K562 (cell line): ENCODE data around the gene SLC4A5. TPM values are rescaled to one million over a fixed set of nuclear protein-coding genes. Genes with fewer than 3 reads are reported as not detected.

Experiments used
- ATAC-seq: fragments of 200-7000 bp; cut with Tn5 transposase; 3 replicates; pipeline ENCODE4 v1.9.1; 2020; ENCODE audit warnings: moderate library complexity
- BruUV-seq: library from RNA; stranded (reverse); fragments of 400-500 nt; replicated peaks from 2 replicates; lab custom pipeline; 2021; lab: Mats Ljungman, UMichigan
- CTCF ChIA-PET: fragments of 300-600 bp; formaldehyde crosslinking; extraction: SDS; loops from one replicate; lab custom pipeline; 2021; ENCODE audit warnings: low intra/inter-chr PET ratio; lab: Yijun Ruan, JAX
- POLR2A ChIA-PET: fragments of 300-600, 350-650 bp; sonication (Branson Sonifier 250); formaldehyde crosslinking; extraction: SDS; loops from one replicate; lab custom pipeline; 2021; ENCODE audit warnings: antibody characterized with exemption, inconsistent platforms; lab: Yijun Ruan, JAX
- DNase-seq, 4 experiments: peaks; one replicate each; pipeline versions ENCODE4 v3.0.0 to v3.0.0-alpha.2; 2011 to 2018; ENCODE audit warnings: low spot score in 3 of 4, mixed read lengths in 3 of 4; ENCODE audit errors: extremely low read depth in 1 of 4
- FAIRE-seq: peaks from 2 replicates; lab custom pipeline; 2011; peaks lifted over from hg19 to GRCh38; lab: Jason Lieb, UNC
- H2AFZ ChIP-seq: 2 replicates; pipeline ENCODE4 v1.6.0; 2011; ENCODE audit warnings: low read depth, low read length, control low read depth, inconsistent platforms
- H3K27ac ChIP-seq: fragments of 200-600 bp; 3 replicates; pipeline ENCODE4 v1.8.0; 2011; ENCODE audit warnings: low read depth, mild to moderate bottlenecking, control low read depth, inconsistent platforms, low read length, moderate library complexity, mixed read lengths; ENCODE audit errors: extremely low read depth
- H3K27me3 ChIP-seq, 2 experiments: fragments of 300-600 bp in 1 of 2; 2 replicates in 1 of 2; 3 replicates in 1 of 2; pipeline versions ENCODE4 v1.6.0 to v1.8.0; 2011; ENCODE audit warnings: inconsistent platforms in 2 of 2, low read length in 2 of 2, mild to moderate bottlenecking in 1 of 2, mixed read lengths in 1 of 2, moderate library complexity in 1 of 2; ENCODE audit not compliant: control insufficient read depth in 2 of 2, insufficient read depth in 2 of 2
- H3K36me3 ChIP-seq: fragments of 300-600 bp; 3 replicates; pipeline ENCODE4 v1.8.0; 2011; ENCODE audit warnings: mild to moderate bottlenecking, low read length, inconsistent platforms; ENCODE audit not compliant: control insufficient read depth, insufficient read depth
- H3K4me1 ChIP-seq, 2 experiments: fragments of 200-600 bp in 1 of 2; replicated peaks in 1 of 2; 2 replicates in 1 of 2; 3 replicates in 1 of 2; pipeline versions ENCODE4 v1.5.1 to v1.8.0; 2011; ENCODE audit warnings: inconsistent platforms in 2 of 2, low read length in 2 of 2, mild to moderate bottlenecking in 1 of 2, mixed read lengths in 1 of 2, moderate library complexity in 1 of 2; ENCODE audit not compliant: control insufficient read depth in 2 of 2, insufficient read depth in 2 of 2
- H3K4me2 ChIP-seq: 2 replicates; pipeline ENCODE4 v1.6.1; 2011; ENCODE audit warnings: low read length, control low read depth, inconsistent platforms, mixed read lengths; ENCODE audit not compliant: insufficient read depth
- H3K4me3 ChIP-seq: fragments of 200-600 bp; sonication (generic), shearing (Covaris generic); 2 replicates; pipeline ENCODE4 v1.5.1; 2016; ENCODE audit warnings: control low read depth, inconsistent platforms
- H3K79me2 ChIP-seq: fragments of 200-600 bp; 3 replicates; pipeline ENCODE4 v1.8.0; 2011; ENCODE audit warnings: low read length, inconsistent platforms; ENCODE audit not compliant: control insufficient read depth, insufficient read depth
- H3K9ac ChIP-seq, 2 experiments: 2 replicates each; pipeline versions ENCODE4 v1.6.0 to v1.6.1; 2011; ENCODE audit warnings: low read depth in 2 of 2, low read length in 2 of 2, control low read depth in 1 of 2, inconsistent platforms in 1 of 2, mild to moderate bottlenecking in 1 of 2, mixed read lengths in 1 of 2; ENCODE audit not compliant: insufficient read depth in 1 of 2
- H3K9me1 ChIP-seq: one replicate; pipeline ENCODE4 v1.6.0; 2011; ENCODE audit warnings: inconsistent platforms, mild to moderate bottlenecking, low read length, moderate library complexity; ENCODE audit not compliant: control insufficient read depth, insufficient read depth
- H3K9me3 ChIP-seq: replicated peaks from 2 replicates; pipeline ENCODE4 v1.5.1; 2011; ENCODE audit warnings: low read depth, low read length, inconsistent platforms; ENCODE audit not compliant: control insufficient read depth, insufficient read depth
- H4K20me1 ChIP-seq: replicated peaks from 2 replicates; pipeline ENCODE4 v1.6.1; 2011; ENCODE audit warnings: low read length, inconsistent platforms, mixed read lengths; ENCODE audit not compliant: control insufficient read depth, insufficient read depth
- BCOR ChIP-seq: fragments of 450-650 bp; IDR thresholded peaks from 2 replicates; pipeline ENCODE4 v1.6.1; 2016
- CBFB ChIP-seq: sonication (generic); formaldehyde crosslinking; IDR thresholded peaks from 2 replicates; pipeline ENCODE4 v1.4.0; 2020; ENCODE audit warnings: mild to moderate bottlenecking, missing genetic modification reagents
- CBX5 ChIP-seq: IDR thresholded peaks from 2 replicates; pipeline ENCODE4 v1.6.1; 2014; ENCODE audit warnings: low read depth, borderline replicate concordance
- CHD2 ChIP-seq: IDR thresholded peaks from 2 replicates; pipeline ENCODE4 v1.6.1; 2011; ENCODE audit warnings: low read depth, low read length
- CREB1 ChIP-seq, 2 experiments: sonication (generic) in 1 of 2; formaldehyde crosslinking in 1 of 2; IDR thresholded peaks; 2 replicates each; pipeline versions ENCODE4 v1.6.1 to v1.8.0; 2012 to 2022; ENCODE audit warnings: inconsistent platforms in 1 of 2, mild to moderate bottlenecking in 1 of 2, missing genetic modification reagents in 1 of 2, moderate library complexity in 1 of 2
- CREM ChIP-seq: IDR thresholded peaks from 2 replicates; pipeline ENCODE4 v1.6.1; 2014; ENCODE audit warnings: antibody characterized with exemption, low read depth
- CTCF ChIP-seq, 3 experiments: IDR thresholded peaks in 2 of 3; conservative IDR thresholded peaks in 1 of 3; 2 replicates each; pipeline ENCODE4 v1.5.1; 2011 to 2012; ENCODE audit warnings: low read length in 3 of 3, mild to moderate bottlenecking in 3 of 3, control low read depth in 2 of 3, improper control_type of control experiment in 1 of 3, inconsistent platforms in 1 of 3, low read depth in 1 of 3, mixed read lengths in 1 of 3, moderate library complexity in 1 of 3; ENCODE audit not compliant: insufficient read depth in 2 of 3
- GATAD2A ChIP-seq: fragments of 450-650 bp; IDR thresholded peaks from 2 replicates; pipeline ENCODE4 v1.6.1; 2017
- MXI1 ChIP-seq: IDR thresholded peaks from 2 replicates; pipeline ENCODE4 v1.6.1; 2011; ENCODE audit warnings: low read depth, mild to moderate bottlenecking, improper control_type of control experiment, low read length
- NFE2 ChIP-seq: IDR thresholded peaks from 2 replicates; pipeline ENCODE4 v1.6.1; 2014; ENCODE audit warnings: antibody characterized with exemption, low read depth
- NONO ChIP-seq, 2 experiments: fragments of 200-400 bp in 1 of 2; fragments of 450-650 bp in 1 of 2; formaldehyde crosslinking in 1 of 2; IDR thresholded peaks; 2 replicates each; pipeline ENCODE4 v1.6.1; 2017; ENCODE audit warnings: low read depth in 2 of 2, mild to moderate bottlenecking in 2 of 2, moderate library complexity in 2 of 2, low read length in 1 of 2
- POLR2B ChIP-seq: fragments of 450-650 bp; IDR thresholded peaks from 2 replicates; pipeline ENCODE4 v1.6.1; 2018; ENCODE audit warnings: low read depth; ENCODE audit not compliant: partially characterized antibody
- RBM39 ChIP-seq: fragments of 200-400 bp; formaldehyde crosslinking; optimal IDR thresholded peaks from 2 replicates; pipeline ENCODE3; 2018; ENCODE audit warnings: low read depth, low read length
- RNF2 ChIP-seq: sonication (generic); IDR thresholded peaks from 2 replicates; pipeline ENCODE4 v1.6.1; 2016
- SMARCA4 ChIP-seq: fragments of 450-650 bp; IDR thresholded peaks from 2 replicates; pipeline ENCODE4 v1.6.1; 2016
- STAG1 ChIP-seq: sonication (generic); formaldehyde crosslinking; IDR thresholded peaks from 2 replicates; pipeline ENCODE4 v1.5.0; 2020; ENCODE audit warnings: missing genetic modification reagents, borderline replicate concordance
- XRCC5 ChIP-seq: fragments of 200-400 bp; formaldehyde crosslinking; IDR thresholded peaks from 2 replicates; pipeline ENCODE4 v1.6.1; 2017; ENCODE audit warnings: low read depth, mild to moderate bottlenecking, low read length
- YY1 ChIP-seq, 3 experiments: IDR thresholded peaks; 2 replicates each; pipeline ENCODE4 v1.6.1; 2011; ENCODE audit warnings: low read length in 2 of 3, mild to moderate bottlenecking in 2 of 3, moderate library complexity in 2 of 3, borderline replicate concordance in 1 of 3, control low read depth in 1 of 3, low read depth in 1 of 3; ENCODE audit not compliant: insufficient read depth in 3 of 3, insufficient replicate concordance in 2 of 3, control insufficient read depth in 1 of 3, insufficient read length in 1 of 3; ENCODE audit errors: extremely low read depth in 1 of 3
- ZNF277 ChIP-seq: fragments of 250-450 bp; sonication (Bioruptor Pico); IDR thresholded peaks from 2 replicates; pipeline ENCODE4 v1.8.0; 2022; ENCODE audit warnings: inconsistent platforms, mild to moderate bottlenecking, moderate library complexity, borderline replicate concordance
- WGBS: fragments of 100-300 bp; shearing (Covaris generic); methylation state at CpG from one replicate; pipeline ENCODE4 v1.1.6; 2016; ENCODE audit warnings: low coverage, mixed read lengths; ENCODE audit not compliant: insufficient coverage; ENCODE audit errors: missing lambda C conversion rate; 5-methylcytosine and 5-hydroxymethylcytosine counted together
- in situ Hi-C: fragments of 300-500 bp; cut with MboI; formaldehyde crosslinking; loops from 4 replicates; pipeline ENCODE4 v1.15.0; 2018; ENCODE audit warnings: inconsistent platforms, mixed read lengths
- intact Hi-C: fragments of 100-400 bp; cut with micrococcal nuclease; formaldehyde crosslinking; loops from 2 replicates; pipeline ENCODE4 v1.14.2; 2022
- polyA plus RNA-seq, 8 experiments: library from polyadenylated mRNA; depleted of rRNA in 4 of 8; stranded (reverse) in 5 of 8; unstranded in 3 of 8; fragments of >200 nt; fragmentation: Nextera tagmentation in 2 of 8; fragmentation: Illumina TruSeq in 1 of 8; extraction: Ambion mirVana in 2 of 8; extraction: Trizol in 1 of 8; gene quantifications; 2 replicates each; pipeline versions ENCODE4 v1.2.1 to v1.2.3, GENCODE V29; 2011 to 2014; ENCODE audit warnings: inconsistent platforms in 1 of 8, missing spikeins in 1 of 8
- total RNA-seq, 7 experiments: library from RNA; depleted of rRNA in 6 of 7; stranded (reverse); fragments of >200 nt in 6 of 7; fragmentation: Illumina TruSeq in 2 of 7; extraction: Trizol in 2 of 7; gene quantifications; 2 replicates each; pipeline versions ENCODE4 v1.2.1 to v1.2.3, GENCODE V29; 2011 to 2021; ENCODE audit warnings: low replicate concordance in 1 of 7

The SLC4A5 gene
- total and polyA plus RNA-seq, 9 of the 15 experiments (the other 6 are each of a cell fraction or from before 2014, with no cell fraction given), result 0.03 to 0.77 (median 0.14) TPM; not detected in 1

- TF ChIP-seq POLR2B (no peak), BCOR (no peak), STAG1 (CRISPR knock-in tag) (no peak), YY1 (IDR thresholded peaks at IDR 0.05; ENCODE audit: borderline replicate concordance in 1 of 3, control insufficient read depth in 1 of 3, extremely low read depth in 1 of 3, insufficient read depth in 3 of 3, insufficient read length in 1 of 3, insufficient replicate concordance in 2 of 3, low read depth in 1 of 3, low read length in 2 of 3) (no peak), CREM (no peak), RNF2 (no peak)
These were observed 114.4 kb downstream of the SLC4A5 start (continued) for GRCh38 chr2:74228772-74229171.

- no peaks in the 10 kb centered on the region for H4K20me1 ChIP-seq
- H3K9me1 ChIP-seq, result no peaks in the 10 kb centered on the region
- in situ Hi-C loops (no loop called here), intact Hi-C loops (no loop called here)
- FAIRE-seq (no peak), DNase-seq (peak; percentile 54 to 77 (median 64)), ATAC-seq (peak; percentile 85)
- peaks cover 10 to 14% of the 10 kb centered on the region in 2 experiments for H3K4me1 ChIP-seq
- no peaks in the 10 kb centered on the region for H3K36me3 ChIP-seq
- no TSS peak for BruUV-seq
- H3K79me2 ChIP-seq, result no peaks in the 10 kb centered on the region
- no peak overlapping the region for H3K27ac ChIP-seq
- CTCF ChIA-PET, result no interaction called here
- H3K9ac ChIP-seq, result peak overlapping the region in 1 of 2 experiments; percentile 66; a peak in 1 of 4 replicates
- no peak overlapping the region for H3K4me3 ChIP-seq
- POLR2A ChIA-PET, result interaction anchor here (0.5 to 2.6 kb wide), 11 partner anchors 9 to 728 kb away, joined by 3 to 17 read pairs (median 3); no protein-coding TSS in a partner anchor
- no peaks in the 10 kb centered on the region for H3K9me3 ChIP-seq
- H2AFZ ChIP-seq, result peak overlapping the region; percentile 75; the same call in 1 of the 2 replicates
- 15% methylated on average over 5 of the region's 5 CpGs for WGBS
- no peak overlapping the region; the same call in 1 of the 2 replicates for H3K4me2 ChIP-seq
- no peaks in the 10 kb centered on the region for H3K27me3 ChIP-seq
- TF ChIP-seq CBFB (0 out of 2 replicates have a peak, but pooled peaks have one; percentile 12), GATAD2A (no peak), MXI1 (no peak), ZNF277 (no peak), RBM39 (no peak), NFE2 (no peak), CREB1 (IDR thresholded peaks at IDR 0.05) (no peak), CREB1 (CRISPR knock-in tag; IDR thresholded peaks at IDR 0.05) (no peak), CTCF (IDR thresholded peaks at IDR 0.05 in 2 of 3, conservative IDR thresholded peaks at IDR 0.05 in 1 of 3; ENCODE audit: insufficient read depth in 2 of 3, low read depth in 1 of 3, low read length in 3 of 3) (peak; percentile 40 to 53 (median 41); a peak in 5 of 6 replicates), SMARCA4 (no peak), YY1 (IDR thresholded peaks at IDR 0.05; ENCODE audit: borderline replicate concordance in 1 of 3, control insufficient read depth in 1 of 3, extremely low read depth in 1 of 3, insufficient read depth in 3 of 3, insufficient read length in 1 of 3, insufficient replicate concordance in 2 of 3, low read depth in 1 of 3, low read length in 2 of 3) (peak in 1 of 3 experiments; percentile 25), CHD2 (no peak), CBX5 (no peak), NONO (IDR thresholded peaks at IDR 0.05; ENCODE audit: low read depth in 2 of 2, low read length in 1 of 2) (no peak), XRCC5 (0 out of 2 replicates have a peak, but pooled peaks have one; percentile 27)
These were observed 115.6 kb downstream of the SLC4A5 start for GRCh38 chr2:74227646-74228045.
